NCI-H2107 treated with DMSO at 0.1 percent for 48 hours (cell line): ENCODE results near the gene ADAT3.

Experiments
- DNase-seq: peaks from one replicate; lab custom pipeline; 2025; ENCODE audit not compliant: unreplicated experiment; lab: John Stamatoyannopoulos, UW

ADAT3 gene

DNA sequence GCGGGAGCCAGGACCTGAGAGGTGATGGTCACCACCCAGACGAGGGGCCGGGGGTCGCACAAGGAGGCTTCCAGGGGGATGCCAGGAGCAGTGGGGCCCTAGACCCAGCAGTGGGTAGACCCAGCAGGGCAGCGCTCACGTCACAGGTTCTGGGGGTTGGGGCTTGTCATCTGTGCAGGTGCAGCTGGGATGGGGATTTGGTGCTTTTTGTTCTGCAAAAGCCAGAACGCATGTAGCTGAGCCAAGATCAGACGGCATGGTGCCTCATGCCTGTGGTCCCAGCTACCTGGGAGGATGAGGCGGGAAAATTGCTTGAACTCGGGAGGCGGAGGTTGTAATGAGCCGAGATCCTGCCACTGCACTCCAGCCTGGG, 50.9 kb downstream of the ADAT3 start:
- DNase-seq, result no peak

DNA sequence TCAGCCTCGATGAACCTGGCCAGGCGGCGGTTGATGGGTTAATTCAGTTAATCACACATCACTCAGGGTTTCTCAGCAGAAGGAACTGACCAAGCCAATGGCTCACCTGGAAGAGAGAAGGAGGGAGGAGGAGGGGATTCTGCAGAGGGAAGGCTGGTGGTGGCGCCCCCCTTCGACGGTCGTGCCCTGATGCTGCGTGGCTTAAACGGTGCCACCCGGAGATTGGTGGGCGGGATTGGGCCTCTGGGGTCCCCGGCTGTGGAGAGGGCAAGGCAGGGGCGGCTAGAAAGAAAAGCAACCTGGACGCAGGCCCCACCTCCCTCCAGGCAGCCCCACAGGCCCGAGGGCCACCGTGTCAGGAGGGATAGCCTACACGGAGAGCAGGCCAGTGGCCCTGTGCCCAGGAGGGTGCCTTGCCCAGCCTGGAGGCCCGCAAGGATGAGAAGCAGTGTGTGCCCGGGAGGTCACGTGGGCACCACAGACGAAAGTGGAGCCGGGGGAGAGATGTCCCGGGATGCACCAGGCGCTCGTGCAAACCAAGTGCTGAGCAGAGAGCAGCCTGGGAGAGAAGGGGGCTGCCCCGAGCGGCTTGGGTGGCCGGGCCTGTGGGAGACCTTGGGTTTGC, 51.8 kb downstream of the ADAT3 start:
- no peak for DNase-seq

DNA sequence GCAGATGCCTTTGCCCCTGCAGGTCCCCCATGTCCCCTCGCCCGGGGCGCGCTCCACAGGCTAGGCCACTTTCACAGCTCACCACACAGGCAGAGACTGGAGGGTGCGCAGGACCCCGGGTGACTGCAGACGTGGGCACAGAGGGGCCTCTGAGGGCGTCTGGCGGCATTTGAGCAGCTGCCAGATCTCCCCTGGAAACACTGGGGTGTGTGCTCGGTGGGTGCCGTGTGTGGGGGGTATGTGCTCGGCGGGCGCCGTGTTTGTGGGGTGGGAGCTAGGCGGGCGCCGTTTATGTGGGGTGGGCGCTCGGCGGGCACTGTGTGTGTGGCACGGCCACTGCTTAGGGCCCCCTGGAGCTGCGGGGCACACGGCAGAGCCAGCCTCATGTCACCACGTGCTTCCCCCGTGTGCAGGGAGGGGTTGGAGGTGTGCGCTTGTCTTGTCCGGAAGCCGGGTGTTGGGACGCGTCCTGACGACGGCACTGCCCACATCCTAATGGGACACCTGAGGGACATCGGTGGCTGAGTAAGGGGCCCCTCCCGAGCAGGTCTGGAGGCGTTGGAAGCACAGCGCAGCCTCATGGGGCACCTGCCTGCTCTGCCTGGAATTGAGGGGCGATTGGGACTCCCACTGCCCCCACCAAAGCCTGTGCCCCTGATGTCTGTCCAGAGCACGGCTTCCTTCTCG, 52.5 kb downstream of the ADAT3 start:
- DNase-seq, result no peak

DNA sequence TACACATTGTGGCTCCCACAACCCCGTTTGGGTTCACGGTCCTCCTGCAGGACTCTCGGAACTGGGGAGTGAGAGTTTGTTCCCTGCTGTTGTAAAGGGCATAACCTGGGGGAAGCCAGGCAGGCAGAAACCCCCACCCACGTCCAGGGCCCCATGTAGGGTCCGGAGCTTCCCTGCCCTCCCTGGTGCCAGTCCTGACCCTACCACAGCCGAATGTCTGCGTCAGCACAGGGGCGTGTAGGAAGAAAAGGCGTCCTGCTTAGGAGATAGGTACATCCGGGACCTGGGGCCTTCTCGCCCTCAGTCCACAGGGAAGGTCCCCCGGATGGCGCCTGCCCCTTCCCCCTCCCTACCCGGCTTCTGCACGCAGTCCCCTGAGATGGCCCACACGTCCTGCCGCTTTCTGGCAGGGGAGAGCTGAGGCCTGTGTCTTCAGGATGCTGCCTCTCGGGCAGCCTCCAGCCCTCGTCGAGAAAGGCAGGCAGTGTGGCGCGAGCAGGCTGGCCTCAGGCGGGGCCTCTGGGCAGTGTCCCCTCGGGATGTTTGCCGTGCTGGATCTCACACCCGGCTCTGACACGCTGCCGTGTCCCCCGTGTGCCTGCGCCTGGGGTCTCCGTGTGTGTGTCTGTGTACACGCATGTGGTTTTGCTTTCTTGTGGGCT, 54.9 kb downstream of the ADAT3 start:
- DNase-seq, result no peak

DNA sequence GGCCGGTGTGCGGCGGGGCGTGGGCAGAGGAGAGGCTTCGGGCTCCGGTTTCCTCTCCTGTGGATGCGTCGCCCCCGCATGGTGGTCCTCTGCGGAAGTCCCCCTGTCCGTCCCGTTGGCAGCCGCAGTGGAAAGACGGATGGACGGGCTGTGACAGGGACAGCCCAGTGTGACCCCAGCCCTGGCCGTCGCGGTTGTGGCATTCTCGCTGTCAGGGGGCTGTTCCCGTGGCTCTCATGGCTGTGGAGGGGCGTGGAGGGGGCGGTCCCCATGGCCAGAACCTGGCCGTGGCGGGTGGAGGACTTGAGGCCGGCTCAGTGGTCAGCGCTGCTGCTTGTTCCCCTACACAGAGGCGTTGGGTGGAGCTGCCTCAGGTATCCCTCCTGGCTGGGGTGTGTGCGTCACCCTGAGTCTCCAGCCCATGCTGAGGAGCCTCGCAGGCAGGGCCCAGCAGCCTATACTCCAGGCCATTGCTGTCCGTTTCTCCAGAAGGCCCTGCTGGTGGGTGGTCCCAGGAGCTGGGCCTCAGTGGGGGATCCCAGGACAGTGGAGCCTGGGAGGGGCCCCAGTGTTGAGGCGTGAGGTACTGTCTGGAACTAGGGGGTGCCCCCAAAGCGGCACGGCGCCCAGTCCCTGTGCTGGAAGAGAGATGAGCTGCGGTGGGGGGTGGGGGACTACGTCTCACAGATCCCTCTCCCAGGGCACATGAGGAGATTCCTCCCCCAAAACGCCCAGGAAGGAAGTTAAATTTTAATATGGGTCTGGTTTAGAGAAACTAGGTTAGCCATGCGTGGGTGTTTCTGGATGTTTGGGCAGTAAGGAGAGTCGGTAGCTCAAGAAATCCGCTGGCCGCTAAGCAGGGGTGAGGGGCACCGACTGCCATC, 56.0 kb downstream of the ADAT3 start:
- DNase-seq, result no peak

DNA sequence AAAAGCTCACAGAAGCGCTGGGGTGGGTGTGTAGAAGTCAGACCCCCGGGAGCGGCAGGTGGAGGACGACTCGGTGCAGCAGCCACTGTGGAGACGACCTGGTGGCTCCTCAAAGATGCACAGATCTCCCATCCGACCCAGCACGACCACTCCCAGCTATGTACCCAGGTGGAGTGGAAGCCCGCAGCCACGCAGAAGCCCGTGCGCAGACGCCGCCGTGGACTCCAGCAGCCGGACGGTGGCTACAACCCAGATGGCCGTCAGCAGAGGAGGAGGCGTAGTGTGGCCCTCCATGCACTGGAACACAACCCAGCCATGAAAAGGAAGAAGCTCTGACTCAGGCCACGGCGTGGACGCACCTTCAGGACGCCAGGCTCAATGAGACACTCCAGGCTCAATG, 57.5 kb downstream of the ADAT3 start:
- no peak for DNase-seq
